ENCODE data around the gene RALGAPA2. TPM values are rescaled to one million over a fixed set of nuclear protein-coding genes. Genes with fewer than 3 reads are reported as not detected.
A peak's percentile ranks its signal among the peaks of the same experiment; 100 is the strongest.

The RALGAPA2 gene
- total and polyA plus RNA-seq, 2 of the 13 experiments (the other 11 are each of a cell fraction or from before 2014, with no cell fraction given): 13.8 to 17.7 TPM

- 0 out of 2 replicates have a peak, but pooled peaks have one; percentile 24 for TF ChIP-seq JUN (CRISPR knock-in tag; IDR thresholded peaks at IDR 0.05)
- TF ChIP-seq NR2F1 (CRISPR knock-in tag; IDR thresholded peaks at IDR 0.05): peak in 1 of 2 experiments; percentile 26; a peak in 1 of 4 replicates
- TF ChIP-seq TP53 (CRISPR knock-in tag; conservative IDR thresholded peaks at IDR 0.05): no peak
- no peak for TF ChIP-seq TFAP4 (IDR thresholded peaks at IDR 0.05; ENCODE audit: borderline replicate concordance, low read depth)
- TF ChIP-seq, protein P1, sequence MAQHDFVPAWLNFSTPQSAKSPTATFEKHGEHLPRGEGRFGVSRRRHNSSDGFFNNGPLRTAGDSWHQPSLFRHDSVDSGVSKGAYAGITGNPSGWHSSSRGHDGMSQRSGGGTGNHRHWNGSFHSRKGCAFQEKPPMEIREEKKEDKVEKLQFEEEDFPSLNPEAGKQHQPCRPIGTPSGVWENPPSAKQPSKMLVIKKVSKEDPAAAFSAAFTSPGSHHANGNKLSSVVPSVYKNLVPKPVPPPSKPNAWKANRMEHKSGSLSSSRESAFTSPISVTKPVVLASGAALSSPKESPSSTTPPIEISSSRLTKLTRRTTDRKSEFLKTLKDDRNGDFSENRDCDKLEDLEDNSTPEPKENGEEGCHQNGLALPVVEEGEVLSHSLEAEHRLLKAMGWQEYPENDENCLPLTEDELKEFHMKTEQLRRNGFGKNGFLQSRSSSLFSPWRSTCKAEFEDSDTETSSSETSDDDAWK (CRISPR knock-in tag; IDR thresholded peaks at IDR 0.05): no peak
- no peak for TF ChIP-seq MIER2 (CRISPR knock-in tag; IDR thresholded peaks at IDR 0.05)
- no peak for TF ChIP-seq BCL6 (CRISPR knock-in tag; IDR thresholded peaks at IDR 0.05)
- 0 out of 2 replicates have a peak, but pooled peaks have one; percentile 27 for TF ChIP-seq PAXIP1 (CRISPR knock-in tag; conservative IDR thresholded peaks at IDR 0.05)
- TF ChIP-seq ZNF34 (CRISPR knock-in tag; IDR thresholded peaks at IDR 0.05; ENCODE audit: borderline replicate concordance): no peak
- TF ChIP-seq, protein P2, sequence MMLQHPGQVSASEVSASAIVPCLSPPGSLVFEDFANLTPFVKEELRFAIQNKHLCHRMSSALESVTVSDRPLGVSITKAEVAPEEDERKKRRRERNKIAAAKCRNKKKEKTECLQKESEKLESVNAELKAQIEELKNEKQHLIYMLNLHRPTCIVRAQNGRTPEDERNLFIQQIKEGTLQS (CRISPR knock-in tag; IDR thresholded peaks at IDR 0.05): no peak
- no peak for TF ChIP-seq LCORL (IDR thresholded peaks at IDR 0.05)
- TF ChIP-seq LCORL (CRISPR knock-in tag; IDR thresholded peaks at IDR 0.05): peak; percentile 38; the same call in 1 of the 2 replicates
- 0 out of 2 replicates have a peak, but pooled peaks have one; percentile 45 for TF ChIP-seq ESRRA (CRISPR knock-in tag; IDR thresholded peaks at IDR 0.05; ENCODE audit: low read depth)
- 0 out of 2 replicates have a peak, but pooled peaks have one; percentile 21 for TF ChIP-seq YEATS4 (CRISPR knock-in tag; IDR thresholded peaks at IDR 0.05; ENCODE audit: borderline replicate concordance)
- no peak for TF ChIP-seq ZNF687 (CRISPR knock-in tag; IDR thresholded peaks at IDR 0.05)
- TF ChIP-seq ZNF678 (CRISPR knock-in tag; IDR thresholded peaks at IDR 0.05): no peak
- TF ChIP-seq ZNF30 (CRISPR knock-in tag; IDR thresholded peaks at IDR 0.05): no peak
- peak; percentile 51; the same call in 1 of the 2 replicates for TF ChIP-seq RXRA (CRISPR knock-in tag; IDR thresholded peaks at IDR 0.05)
- peak; percentile 77 for TF ChIP-seq RXRB (CRISPR knock-in tag; IDR thresholded peaks at IDR 0.05; ENCODE audit: borderline replicate concordance)
- no peak for TF ChIP-seq ZNF12 (CRISPR knock-in tag; IDR thresholded peaks at IDR 0.05)
These were observed 43.4 kb upstream of the RALGAPA2 start (continued) for GRCh38 chr20:20755674-20756319.

Data from HepG2 (cell line).